Skin of body (tissue), 2 donors: ENCODE measurements around the gene CANT1. TPM values are rescaled to one million over a fixed set of nuclear protein-coding genes. Genes with fewer than 3 reads are reported as not detected.
"Not testable (repeated sequence)": the region's sequence is repeated elsewhere in the genome, so short reads cannot be mapped to it uniquely, and the experiment has no call there.

ENCODE experiments used
- DNase-seq: peaks from one replicate; lab custom pipeline; 2025; lab: John Stamatoyannopoulos, UW
- total RNA-seq: library from RNA; depleted of rRNA; stranded (reverse); fragments of >200 nt; gene quantifications from one replicate; pipeline ENCODE4 v1.2.3, GENCODE V29; 2014

Gene CANT1
- total RNA-seq, 1 donor from 2014 or later, result 17.9 TPM

DNA sequence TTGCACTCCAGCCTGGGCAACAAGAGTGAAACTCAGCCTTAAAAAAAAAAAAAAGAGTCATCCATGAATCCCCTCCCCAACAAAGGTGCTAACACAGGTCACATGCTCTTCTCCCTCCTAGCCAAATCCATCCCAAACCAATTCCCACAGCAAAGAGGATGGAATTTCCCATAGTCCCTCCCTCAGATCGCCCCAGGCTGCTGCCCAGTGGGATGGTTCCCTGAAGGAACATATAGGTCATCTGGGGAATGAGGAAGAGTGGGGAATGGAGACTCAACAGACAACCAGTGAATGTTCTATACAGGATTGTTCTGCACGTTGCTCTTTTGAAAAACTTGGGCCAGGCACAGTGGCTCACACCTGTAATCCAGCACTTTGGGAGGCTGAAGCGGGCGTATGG lies 48.0 kb downstream of the CANT1 start:
- no peak for DNase-seq

DNA sequence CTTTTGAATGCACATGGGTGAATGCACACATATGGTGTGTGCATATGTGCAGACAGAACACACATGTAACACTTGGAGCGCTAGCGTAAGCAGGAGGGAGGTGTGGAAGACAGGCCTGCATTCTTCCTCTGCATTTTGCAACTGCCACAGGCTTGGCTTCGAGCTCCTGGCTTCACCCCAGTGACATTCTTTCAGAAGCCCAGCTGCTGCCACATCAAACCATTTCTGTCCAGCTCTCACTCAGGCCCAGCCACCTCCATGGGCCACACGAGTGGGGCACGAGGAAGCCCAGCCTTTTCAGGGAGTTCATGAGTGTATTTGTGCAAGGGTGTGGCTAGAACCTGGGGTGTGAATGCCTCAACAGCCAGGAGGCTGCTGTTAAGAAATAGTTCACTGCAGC lies 48.6 kb downstream of the CANT1 start:
- DNase-seq, result no peak

- no peak for DNase-seq
Measured at GRCh38 chr17:78959803-78960202, 49.8 kb downstream of the CANT1 start.

DNA sequence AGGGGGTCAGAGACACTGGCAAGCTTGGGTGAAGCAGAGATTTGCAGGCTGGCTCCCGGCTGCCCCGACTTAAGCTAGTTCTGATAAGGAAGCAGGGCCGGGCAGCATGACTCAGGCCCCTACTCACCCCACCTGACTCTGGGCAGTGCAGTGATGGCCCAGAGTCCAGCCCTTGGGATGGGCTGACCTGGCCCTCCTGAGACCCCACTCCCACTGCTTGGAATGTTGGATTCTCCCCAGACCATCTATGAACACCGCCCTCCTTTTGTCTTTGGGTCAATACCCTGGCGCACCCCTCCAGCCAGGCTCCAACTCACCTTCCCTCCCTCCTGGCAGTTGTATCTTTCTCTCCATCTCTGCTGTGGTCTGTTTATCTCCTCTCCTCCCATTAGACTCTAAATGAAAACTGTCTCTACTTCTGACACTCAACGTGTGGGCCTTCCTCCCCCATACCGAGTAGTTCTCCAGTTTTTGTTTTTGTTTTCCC lies 50.9 kb downstream of the CANT1 start:
- no peak for DNase-seq

- no peak for DNase-seq
Measured at GRCh38 chr17:78957128-78957527, 52.4 kb downstream of the CANT1 start.

DNA sequence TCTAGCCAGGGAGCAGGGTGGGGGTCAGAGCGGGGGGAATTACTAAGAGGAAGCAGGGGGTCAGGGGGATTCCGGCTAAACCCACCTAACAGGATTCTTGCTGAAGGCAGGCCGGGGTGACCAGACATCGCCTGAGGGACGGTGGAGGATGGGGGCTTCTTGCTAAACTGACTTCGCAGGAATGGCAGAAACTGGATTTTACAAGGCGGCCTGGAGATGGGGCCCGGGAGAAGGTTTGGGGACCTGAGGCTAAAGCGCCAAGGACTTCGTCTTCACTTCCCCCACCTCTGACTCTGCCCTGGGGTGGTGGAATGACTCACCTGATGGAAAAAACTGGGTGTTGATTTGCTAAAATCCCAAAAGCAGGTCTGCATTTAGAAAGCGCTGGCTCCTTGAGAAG lies 53.3 kb downstream of the CANT1 start:
- DNase-seq, result no peak

DNA sequence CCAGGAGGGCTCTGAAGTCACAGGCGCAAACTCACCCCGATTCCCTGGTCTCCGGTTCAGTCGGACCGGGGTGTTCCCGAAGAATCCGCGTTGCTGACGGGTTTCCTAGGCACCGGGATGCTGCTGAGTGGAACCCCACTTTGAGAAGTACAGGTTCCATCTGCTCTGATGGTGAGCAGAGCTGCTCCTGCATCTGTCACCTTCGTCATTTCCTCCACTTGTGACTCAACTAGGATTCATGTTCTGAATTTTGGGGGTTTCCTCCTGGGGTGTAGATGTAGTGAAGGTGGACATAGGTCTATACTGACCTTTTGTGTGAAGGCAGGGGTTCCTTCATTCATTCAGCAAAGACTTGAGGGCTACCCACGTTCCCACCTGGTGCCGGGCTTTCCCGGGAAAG lies 54.9 kb downstream of the CANT1 start:
- no peak for DNase-seq

- DNase-seq, result peak; percentile 58
Measured at GRCh38 chr17:78953356-78954350, 55.9 kb downstream of the CANT1 start.

- no peak for DNase-seq
Measured at GRCh38 chr17:78952706-78953105, 56.9 kb downstream of the CANT1 start.

GRCh38 chr17:78951967-78952551 lies 57.5 kb downstream of the CANT1 start:
- DNase-seq, result no peak

- DNase-seq, result no peak
Measured at GRCh38 chr17:78950870-78951269, 58.7 kb downstream of the CANT1 start.

DNA sequence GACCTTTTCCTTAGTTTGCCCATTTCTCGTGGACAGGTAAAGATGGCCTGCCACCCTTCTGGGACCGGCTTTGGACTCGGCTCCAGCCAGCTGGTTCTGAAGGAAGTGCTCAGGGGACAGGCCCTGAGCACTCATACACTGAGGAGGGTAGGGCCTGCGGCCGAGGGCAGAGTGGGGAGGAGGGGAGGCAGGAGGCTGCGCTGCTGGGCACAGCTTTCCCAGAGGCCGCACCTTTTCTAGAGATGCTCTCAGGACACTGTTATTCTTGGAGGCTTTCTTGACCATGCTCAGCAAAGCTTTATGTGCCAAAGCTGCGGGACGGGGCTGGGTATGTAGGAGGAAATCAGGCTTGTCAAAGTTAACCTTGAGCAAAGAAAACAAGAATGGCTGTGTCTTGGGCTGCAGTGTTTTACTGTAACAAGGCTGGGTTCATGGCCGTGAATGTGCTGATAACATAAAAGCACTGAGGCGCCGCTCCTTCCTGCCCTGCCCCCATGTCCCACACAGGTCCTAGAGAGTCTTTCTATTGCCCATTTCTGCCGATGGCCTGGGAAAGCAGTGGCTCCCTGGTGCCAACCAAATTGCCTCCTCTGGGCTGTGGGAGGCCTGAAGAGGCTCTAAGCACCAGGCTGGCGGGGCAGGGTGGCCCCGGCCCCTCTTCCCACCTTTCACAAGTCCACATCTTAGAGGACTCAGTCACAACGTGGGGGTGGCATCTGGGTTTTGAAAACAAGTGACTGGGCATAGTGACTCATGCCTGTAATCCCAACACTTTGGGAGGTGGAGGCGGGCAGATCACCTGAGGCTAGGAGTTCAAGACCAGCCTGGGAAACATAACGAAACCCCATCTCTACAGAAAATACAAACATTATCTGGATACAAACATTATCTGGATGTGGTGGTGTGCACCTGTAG lies 62.1 kb downstream of the CANT1 start:
- no peak for DNase-seq

GRCh38 chr17:78946631-78947030 lies 62.9 kb downstream of the CANT1 start:
- no peak for DNase-seq

DNA sequence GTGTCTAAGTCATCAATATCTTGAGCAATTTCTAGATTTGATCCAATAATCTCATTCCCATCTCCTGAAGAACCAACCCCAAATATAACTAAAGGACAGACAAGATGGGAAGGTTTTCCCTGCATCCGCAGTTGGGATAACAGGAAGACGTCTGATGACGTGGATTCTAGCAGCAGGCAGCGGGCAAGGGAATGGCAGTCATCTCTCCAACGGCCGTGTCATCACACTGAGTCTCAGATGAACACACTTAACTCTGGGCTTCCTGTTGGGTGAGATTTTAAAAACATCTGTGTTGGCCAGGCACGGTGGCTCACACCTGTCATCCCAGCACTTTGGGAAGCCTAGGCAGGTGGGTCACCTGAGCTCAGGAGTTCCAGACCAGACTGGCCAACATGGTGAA lies 63.4 kb downstream of the CANT1 start:
- DNase-seq, result no peak

DNA sequence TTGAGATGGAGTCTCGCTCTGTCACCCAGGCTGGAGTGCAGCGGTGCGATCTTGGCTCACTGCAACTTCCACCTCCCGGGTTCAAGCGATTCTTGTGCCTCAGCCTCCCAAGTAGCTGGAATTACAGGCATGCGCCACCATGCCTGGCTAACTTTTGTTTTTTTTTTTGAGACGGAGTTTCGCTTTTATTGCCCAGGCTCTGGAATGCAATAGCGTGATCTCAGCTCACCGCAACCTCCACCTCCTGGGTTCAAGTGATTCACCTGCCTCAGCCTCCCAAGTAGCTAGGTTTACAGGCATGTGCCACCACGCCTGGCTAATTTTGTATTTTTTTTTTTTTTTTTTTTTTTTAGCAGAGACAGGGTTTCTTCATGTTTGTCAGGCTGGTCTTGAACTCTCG lies 64.1 kb downstream of the CANT1 start:
- not testable (repeated sequence) for DNase-seq

- no peak for DNase-seq
Measured at GRCh38 chr17:78944956-78945355, 64.6 kb downstream of the CANT1 start.

- DNase-seq, result no peak
Measured at GRCh38 chr17:78944026-78944425, 65.5 kb downstream of the CANT1 start.
